B cell (primary cell): Measurements from ENCODE around the gene PERCC1.

Experiments used
- CTCF ChIP-seq: fragments of 200-600 bp; IDR thresholded peaks from one replicate; pipeline ENCODE4 v1.8.0; 2022; ENCODE audit warnings: antibody characterized with exemption, mild to moderate bottlenecking
- EZH2 ChIP-seq: IDR thresholded peaks from 2 replicates; pipeline ENCODE4 v1.6.1; 2012; ENCODE audit warnings: borderline replicate concordance, low read depth, mild to moderate bottlenecking, moderate library complexity, low read length; ENCODE audit not compliant: insufficient read depth, poor library complexity, severe bottlenecking

GRCh38 chr16:1433756-1434155 lies 2.9 kb downstream of the PERCC1 start:
- TF ChIP-seq EZH2: no peak
- no peak for TF ChIP-seq CTCF
